ENCODE measurements around the gene PTK6.

PTK6 gene

GRCh38 chr20:63505281-63505680 lies 31.9 kb downstream of the PTK6 start:
- FAIRE-seq = no peak

GRCh38 chr20:63504642-63505041 lies 32.5 kb downstream of the PTK6 start:
- FAIRE-seq = no peak

- no peak for FAIRE-seq
These were observed 33.7 kb downstream of the PTK6 start for GRCh38 chr20:63503524-63503923.

GRCh38 chr20:63502671-63503172 lies 34.5 kb downstream of the PTK6 start:
- no peak for FAIRE-seq

GRCh38 chr20:63501818-63502670 lies 35.1 kb downstream of the PTK6 start:
- no peak for FAIRE-seq

- no peak for FAIRE-seq
These were observed 36.0 kb downstream of the PTK6 start for GRCh38 chr20:63500902-63501817.

- no peak for FAIRE-seq
These were observed 36.9 kb downstream of the PTK6 start for GRCh38 chr20:63500151-63500901.

- FAIRE-seq = no peak
These were observed 37.7 kb downstream of the PTK6 start for GRCh38 chr20:63499338-63499969.

GRCh38 chr20:63498960-63499337 lies 38.2 kb downstream of the PTK6 start, which contains the start of gene EEF1A2:
TSS of gene EEF1A2 (minus strand) at chr20:63499083. CDS start at chr20:63497763, 1,320 bp downstream.
- FAIRE-seq = no peak

GRCh38 chr20:63497946-63498935 lies 38.9 kb downstream of the PTK6 start:
- no peak for FAIRE-seq

GRCh38 chr20:63497138-63497945 lies 39.8 kb downstream of the PTK6 start:
- FAIRE-seq = no peak

- FAIRE-seq = no peak
These were observed 40.5 kb downstream of the PTK6 start for GRCh38 chr20:63496596-63497120.

GRCh38 chr20:63495741-63496595 lies 41.2 kb downstream of the PTK6 start:
- no peak for FAIRE-seq

GRCh38 chr20:63495167-63495720 lies 41.9 kb downstream of the PTK6 start:
- no peak for FAIRE-seq

GRCh38 chr20:63494420-63495166 lies 42.6 kb downstream of the PTK6 start:
- no peak for FAIRE-seq

GRCh38 chr20:63494084-63494419 lies 43.1 kb downstream of the PTK6 start:
- no peak for FAIRE-seq

GRCh38 chr20:63493563-63494020 lies 43.6 kb downstream of the PTK6 start:
- FAIRE-seq = no peak

GRCh38 chr20:63492982-63493381 lies 44.2 kb downstream of the PTK6 start:
- no peak for FAIRE-seq
